Epithelial cell of esophagus (primary cell): Measurements from ENCODE around the gene SLC25A23.

Experiments
- DNase-seq: peaks from one replicate; pipeline ENCODE4 v3.0.0; 2010; ENCODE audit warnings: low read depth
- H3K4me3 ChIP-seq: 2 replicates; pipeline ENCODE4 v1.5.1; 2011; ENCODE audit warnings: mild to moderate bottlenecking, low read length, control low read depth
- CTCF ChIP-seq: IDR thresholded peaks from 2 replicates; pipeline ENCODE4 v1.5.1; 2011; ENCODE audit warnings: low read depth, mild to moderate bottlenecking, low read length, control low read depth, inconsistent platforms; ENCODE audit not compliant: insufficient read depth; ENCODE audit errors: missing control alignments

The SLC25A23 gene

GRCh38 chr19:6442087-6442688 is 17.4 kb downstream of the SLC25A23 start:
- no peak overlapping the region for H3K4me3 ChIP-seq
- no peak for DNase-seq
- TF ChIP-seq CTCF, result no peak

- no peak for TF ChIP-seq CTCF
- no peak overlapping the region for H3K4me3 ChIP-seq
- DNase-seq, result no peak
These were observed 18.7 kb downstream of the SLC25A23 start for GRCh38 chr19:6440905-6441304.

- no peak overlapping the region for H3K4me3 ChIP-seq
- no peak for TF ChIP-seq CTCF
- no peak for DNase-seq
These were observed 19.8 kb downstream of the SLC25A23 start for GRCh38 chr19:6439743-6440142.

- no peak within 1 kb of the TSS for H3K4me3 ChIP-seq
- DNase-seq, result no peak
- no peak for TF ChIP-seq CTCF
These were observed 25.9 kb downstream of the SLC25A23 start, which contains the start of gene SLC25A41 for GRCh38 chr19:6433663-6434062. Gene SLC25A41 (minus strand): TSS chr19:6433763. CDS start chr19:6433693, 70 bp downstream.

- no peak for TF ChIP-seq CTCF
- no peak overlapping the region for H3K4me3 ChIP-seq
These were observed 26.4 kb downstream of the SLC25A23 start for GRCh38 chr19:6433165-6433564.

GRCh38 chr19:6431891-6432290 is 27.7 kb downstream of the SLC25A23 start:
- no peak overlapping the region for H3K4me3 ChIP-seq
- no peak for DNase-seq
- no peak for TF ChIP-seq CTCF

More at GRCh38 chr19:6433165-6433564, 26.4 kb downstream of the SLC25A23 start:
- DNase-seq, result no peak
